ENCODE data around the gene IRF1.

IRF1 gene

GRCh38 chr5:132475497-132475882, 15.1 kb downstream of the IRF1 start:
- H3K4me2 ChIP-seq (ENCODE audit: low read length): no peak overlapping the region
- peak; percentile 60 to 66 for DNase-seq
- no peak overlapping the region for H2BK120ac ChIP-seq (ENCODE audit: insufficient read depth, low read length, poor library complexity)
- H2BK12ac ChIP-seq (ENCODE audit: low read length): no peak overlapping the region
- H3K36me3 ChIP-seq (ENCODE audit: control insufficient read depth in 1 of 2, insufficient read depth in 2 of 2, low read length in 2 of 2): no peaks in the 10 kb centered on the region
- H3K23ac ChIP-seq (ENCODE audit: low read length): no peak overlapping the region
- H3K79me2 ChIP-seq (ENCODE audit: control insufficient read depth, insufficient read depth, low read length, poor library complexity): no peaks in the 10 kb centered on the region
- H2BK5ac ChIP-seq (ENCODE audit: low read depth, low read length, poor library complexity): no peak overlapping the region
- H4K91ac ChIP-seq (ENCODE audit: low read depth, low read length): no peak overlapping the region
- H3K14ac ChIP-seq (ENCODE audit: low read length): no peak overlapping the region
- H2AK5ac ChIP-seq (ENCODE audit: low read length): no peak overlapping the region
- H3K79me1 ChIP-seq (ENCODE audit: low read length): no peaks in the 10 kb centered on the region
- WGBS (ENCODE audit: extremely low coverage, insufficient coverage, insufficient read length): no CpG with 5 or more reads among the region's 6 CpGs
- H3K4me3 ChIP-seq (ENCODE audit: low read depth, low read length): no peak overlapping the region
- H2AFZ ChIP-seq (ENCODE audit: insufficient read depth, low read length, poor library complexity): no peak overlapping the region
- no peaks in the 10 kb centered on the region for H3K27me3 ChIP-seq (ENCODE audit: insufficient read depth, low read length)
- H3K27ac ChIP-seq (ENCODE audit: low read depth, low read length): no peak overlapping the region
- no peak overlapping the region for H4K8ac ChIP-seq (ENCODE audit: low read depth, low read length)
- no peak overlapping the region for H3K9ac ChIP-seq (ENCODE audit: low read length)
- H4K12ac ChIP-seq (ENCODE audit: low read depth, low read length): no peak overlapping the region
- H3K18ac ChIP-seq (ENCODE audit: low read length): no peak overlapping the region
- peaks cover 15 to 21% of the 10 kb centered on the region in 2 experiments for H3K4me1 ChIP-seq (ENCODE audit: control insufficient read depth in 1 of 2, insufficient read depth in 2 of 2, low read length in 2 of 2)
- no peak overlapping the region for H3K4ac ChIP-seq (ENCODE audit: low read depth, low read length)
- H3K9me3 ChIP-seq (ENCODE audit: insufficient read depth, low read depth, low read length): peaks cover 3% of the 10 kb centered on the region

- H4K8ac ChIP-seq (ENCODE audit: low read depth, low read length): peak overlapping the region; percentile 25
- H3K4ac ChIP-seq (ENCODE audit: low read depth, low read length): no peak overlapping the region
- peaks cover 17 to 23% of the 10 kb centered on the region in 2 experiments for H3K4me1 ChIP-seq (ENCODE audit: control insufficient read depth in 1 of 2, insufficient read depth in 2 of 2, low read length in 2 of 2)
- H3K18ac ChIP-seq (ENCODE audit: low read length): no peak overlapping the region
- H3K23ac ChIP-seq (ENCODE audit: low read length): no peak overlapping the region
- no peak overlapping the region for H2AK5ac ChIP-seq (ENCODE audit: low read length)
- H3K79me2 ChIP-seq (ENCODE audit: control insufficient read depth, insufficient read depth, low read length, poor library complexity): no peaks in the 10 kb centered on the region
- no peaks in the 10 kb centered on the region for H3K79me1 ChIP-seq (ENCODE audit: low read length)
- no peak overlapping the region for H4K12ac ChIP-seq (ENCODE audit: low read depth, low read length)
- H3K4me2 ChIP-seq (ENCODE audit: low read length): no peak overlapping the region
- H3K9ac ChIP-seq (ENCODE audit: low read length): no peak overlapping the region
- no peaks in the 10 kb centered on the region for H3K27me3 ChIP-seq (ENCODE audit: insufficient read depth, low read length)
- H3K36me3 ChIP-seq (ENCODE audit: control insufficient read depth in 1 of 2, insufficient read depth in 2 of 2, low read length in 2 of 2): no peaks in the 10 kb centered on the region
- H4K91ac ChIP-seq (ENCODE audit: low read depth, low read length): no peak overlapping the region
- H2AFZ ChIP-seq (ENCODE audit: insufficient read depth, low read length, poor library complexity): no peak overlapping the region
- peak; percentile 9 to 42 for DNase-seq
- H2BK12ac ChIP-seq (ENCODE audit: low read length): no peak overlapping the region
- no peak overlapping the region for H2BK5ac ChIP-seq (ENCODE audit: low read depth, low read length, poor library complexity)
- H3K27ac ChIP-seq (ENCODE audit: low read depth, low read length): no peak overlapping the region
- WGBS (ENCODE audit: extremely low coverage, insufficient coverage, insufficient read length): no CpG with 5 or more reads among the region's 4 CpGs
- H3K14ac ChIP-seq (ENCODE audit: low read length): no peak overlapping the region
- peaks cover 3% of the 10 kb centered on the region for H3K9me3 ChIP-seq (ENCODE audit: insufficient read depth, low read depth, low read length)
- H2BK120ac ChIP-seq (ENCODE audit: insufficient read depth, low read length, poor library complexity): no peak overlapping the region
- no peak overlapping the region for H3K4me3 ChIP-seq (ENCODE audit: low read depth, low read length)
Measured at GRCh38 chr5:132474881-132475496, 15.6 kb downstream of the IRF1 start.

GRCh38 chr5:132474131-132474723, 16.3 kb downstream of the IRF1 start:
- no peak overlapping the region for H3K27ac ChIP-seq (ENCODE audit: low read depth, low read length)

GRCh38 chr5:132473668-132474067, 16.9 kb downstream of the IRF1 start:
- Histone ChIP-seq H2AFZ (ENCODE audit: insufficient read depth, low read length, poor library complexity) (no peak overlapping the region), H2AK5ac (ENCODE audit: low read length) (no peak overlapping the region), H3K79me2 (ENCODE audit: control insufficient read depth, insufficient read depth, low read length, poor library complexity) (no peaks in the 10 kb centered on the region), H3K4me3 (ENCODE audit: low read depth, low read length) (no peak overlapping the region), H3K27ac (ENCODE audit: low read depth, low read length) (no peak overlapping the region), H2BK120ac (ENCODE audit: insufficient read depth, low read length, poor library complexity) (no peak overlapping the region), H2BK12ac (ENCODE audit: low read length) (no peak overlapping the region), H4K91ac (ENCODE audit: low read depth, low read length) (no peak overlapping the region), H2BK5ac (ENCODE audit: low read depth, low read length, poor library complexity) (no peak overlapping the region), H3K27me3 (ENCODE audit: insufficient read depth, low read length) (no peaks in the 10 kb centered on the region), H3K9ac (ENCODE audit: low read length) (no peak overlapping the region), H3K36me3 (ENCODE audit: control insufficient read depth in 1 of 2, insufficient read depth in 2 of 2, low read length in 2 of 2) (no peaks in the 10 kb centered on the region), H3K18ac (ENCODE audit: low read length) (no peak overlapping the region), H3K4me2 (ENCODE audit: low read length) (no peak overlapping the region), H3K4ac (ENCODE audit: low read depth, low read length) (no peak overlapping the region), H4K12ac (ENCODE audit: low read depth, low read length) (no peak overlapping the region), H3K79me1 (ENCODE audit: low read length) (no peaks in the 10 kb centered on the region), H3K14ac (ENCODE audit: low read length) (no peak overlapping the region), H3K4me1 (ENCODE audit: control insufficient read depth in 1 of 2, insufficient read depth in 2 of 2, low read length in 2 of 2) (peaks cover 17 to 24% of the 10 kb centered on the region in 2 experiments), H4K8ac (ENCODE audit: low read depth, low read length) (no peak overlapping the region), H3K9me3 (ENCODE audit: insufficient read depth, low read depth, low read length) (peaks cover 3% of the 10 kb centered on the region), H3K23ac (ENCODE audit: low read length) (no peak overlapping the region)
- DNase-seq: peak; percentile 29 to 34
- no CpG with 5 or more reads among the region's 1 CpG for WGBS (ENCODE audit: extremely low coverage, insufficient coverage, insufficient read length)

More at GRCh38 chr5:132474131-132474723, 16.3 kb downstream of the IRF1 start:
- Histone ChIP-seq H3K4ac (ENCODE audit: low read depth, low read length) (no peak overlapping the region), H3K18ac (ENCODE audit: low read length) (no peak overlapping the region), H3K36me3 (ENCODE audit: control insufficient read depth in 1 of 2, insufficient read depth in 2 of 2, low read length in 2 of 2) (no peaks in the 10 kb centered on the region), H3K23ac (ENCODE audit: low read length) (no peak overlapping the region), H3K79me2 (ENCODE audit: control insufficient read depth, insufficient read depth, low read length, poor library complexity) (no peaks in the 10 kb centered on the region), H4K91ac (ENCODE audit: low read depth, low read length) (no peak overlapping the region), H3K79me1 (ENCODE audit: low read length) (no peaks in the 10 kb centered on the region), H3K9me3 (ENCODE audit: insufficient read depth, low read depth, low read length) (peaks cover 3% of the 10 kb centered on the region), H2AFZ (ENCODE audit: insufficient read depth, low read length, poor library complexity) (no peak overlapping the region), H2BK5ac (ENCODE audit: low read depth, low read length, poor library complexity) (no peak overlapping the region), H2BK12ac (ENCODE audit: low read length) (no peak overlapping the region), H3K9ac (ENCODE audit: low read length) (no peak overlapping the region), H3K27me3 (ENCODE audit: insufficient read depth, low read length) (no peaks in the 10 kb centered on the region), H2AK5ac (ENCODE audit: low read length) (no peak overlapping the region), H3K4me1 (ENCODE audit: control insufficient read depth in 1 of 2, insufficient read depth in 2 of 2, low read length in 2 of 2) (peaks cover 17 to 24% of the 10 kb centered on the region in 2 experiments), H2BK120ac (ENCODE audit: insufficient read depth, low read length, poor library complexity) (no peak overlapping the region), H3K4me3 (ENCODE audit: low read depth, low read length) (no peak overlapping the region), H3K14ac (ENCODE audit: low read length) (no peak overlapping the region), H4K8ac (ENCODE audit: low read depth, low read length) (no peak overlapping the region), H3K4me2 (ENCODE audit: low read length) (no peak overlapping the region), H4K12ac (ENCODE audit: low read depth, low read length) (no peak overlapping the region)
- WGBS (ENCODE audit: extremely low coverage, insufficient coverage, insufficient read length): no CpG with 5 or more reads among the region's 3 CpGs
- DNase-seq: peak in 1 of 2 donors; percentile 35
